GM23338 (cell line): ENCODE data around the gene ATP5ME. TPM values are rescaled to one million over a fixed set of nuclear protein-coding genes. Genes with fewer than 3 reads are reported as not detected.

Source experiments
- ATAC-seq: fragments of 200-7000 bp; cut with Tn5 transposase; 3 replicates; pipeline ENCODE4 v1.9.1; 2020
- DNase-seq: peaks from one replicate; pipeline ENCODE4 v3.0.0-alpha.2; 2015; ENCODE audit warnings: low spot score
- H2AFZ ChIP-seq: fragments of 200-600 bp; sonication (generic); 2 replicates; pipeline ENCODE4 v1.8.0; 2016; ENCODE audit warnings: antibody characterized with exemption, mild to moderate bottlenecking, moderate library complexity
- H3F3A ChIP-seq: fragments of 200-600 bp; sonication (generic); replicated peaks from 2 replicates; pipeline ENCODE4 v1.8.0; 2017; ENCODE audit warnings: antibody characterized with exemption, mixed run types, low read depth
- H3K27ac ChIP-seq: fragments of 200-600 bp; sonication (generic); 2 replicates; pipeline ENCODE4 v1.6.1; 2016; ENCODE audit warnings: low read depth
- H3K27me3 ChIP-seq: fragments of 200-600 bp; sonication (generic); 2 replicates; pipeline ENCODE4 v1.8.0; 2016; ENCODE audit warnings: mild to moderate bottlenecking, mixed run types, moderate library complexity; ENCODE audit not compliant: insufficient read depth
- H3K36me3 ChIP-seq: fragments of 200-600 bp; sonication (generic); 2 replicates; pipeline ENCODE4 v1.8.0; 2016; ENCODE audit warnings: mild to moderate bottlenecking; ENCODE audit not compliant: insufficient read depth
- H3K4me1 ChIP-seq: fragments of 200-600 bp; sonication (generic); 2 replicates; pipeline ENCODE4 v1.8.0; 2016; ENCODE audit warnings: mild to moderate bottlenecking, moderate library complexity; ENCODE audit not compliant: insufficient read depth
- H3K4me2 ChIP-seq: fragments of 200-600 bp; sonication (generic); 2 replicates; pipeline ENCODE4 v1.7.1; 2017; ENCODE audit warnings: mixed run types
- H3K4me3 ChIP-seq: fragments of 200-600 bp; sonication (generic); 2 replicates; pipeline ENCODE4 v1.6.1; 2016; ENCODE audit warnings: mixed run types
- H3K79me2 ChIP-seq: fragments of 200-600 bp; sonication (generic); replicated peaks from 2 replicates; pipeline ENCODE4 v1.8.0; 2017; ENCODE audit warnings: mild to moderate bottlenecking; ENCODE audit not compliant: insufficient read depth
- H3K9me2 ChIP-seq: fragments of 200-600 bp; sonication (generic); 2 replicates; pipeline ENCODE4 v1.8.0; 2017; ENCODE audit not compliant: insufficient read depth
- H4K20me1 ChIP-seq: fragments of 200-600 bp; sonication (generic); replicated peaks from 2 replicates; pipeline ENCODE4 v1.8.0; 2017; ENCODE audit warnings: mild to moderate bottlenecking; ENCODE audit not compliant: insufficient read depth
- H3K27ac Mint-ChIP-seq: 2 replicates; pipeline ENCODE4 v1.8.0; 2020; ENCODE audit warnings: inconsistent platforms, mild to moderate bottlenecking, moderate library complexity, mixed read lengths
- H3K27me3 Mint-ChIP-seq: 3 replicates; pipeline ENCODE4 v1.8.0; 2022; ENCODE audit warnings: low read depth, mild to moderate bottlenecking, moderate library complexity, mixed read lengths, inconsistent platforms; ENCODE audit not compliant: insufficient read depth, poor library complexity
- H3K36me3 Mint-ChIP-seq: 3 replicates; pipeline ENCODE4 v1.8.0; 2021; ENCODE audit warnings: low read depth, mild to moderate bottlenecking, inconsistent platforms, moderate library complexity, mixed read lengths
- H3K4me1 Mint-ChIP-seq: 3 replicates; pipeline ENCODE4 v1.8.0; 2020; ENCODE audit warnings: mild to moderate bottlenecking, inconsistent platforms, mixed read lengths
- H3K4me3 Mint-ChIP-seq: 3 replicates; pipeline ENCODE4 v1.8.0; 2021; ENCODE audit warnings: moderate library complexity, mild to moderate bottlenecking, inconsistent platforms, mixed read lengths
- H3K9me3 Mint-ChIP-seq: 3 replicates; pipeline ENCODE4 v1.8.0; 2020; ENCODE audit warnings: moderate library complexity, mild to moderate bottlenecking, inconsistent platforms, mixed read lengths
- CREB1 ChIP-seq: fragments of 250-450 bp; sonication (Bioruptor Pico); IDR thresholded peaks from 2 replicates; pipeline ENCODE4 v1.5.0; 2020; ENCODE audit warnings: low read depth, mild to moderate bottlenecking, moderate library complexity
- EZH2 ChIP-seq: fragments of 200-600 bp; sonication (generic); IDR thresholded peaks from one replicate; pipeline ENCODE4 v1.8.0; 2017; ENCODE audit warnings: antibody characterized with exemption, mild to moderate bottlenecking, low read depth; ENCODE audit not compliant: unreplicated experiment
- JUNB ChIP-seq: IDR thresholded peaks from one replicate; pipeline ENCODE4 v1.6.1; 2016; ENCODE audit warnings: antibody characterized with exemption; ENCODE audit not compliant: unreplicated experiment
- STAT1 ChIP-seq: IDR thresholded peaks from one replicate; pipeline ENCODE4 v1.6.1; 2016; ENCODE audit warnings: antibody characterized with exemption; ENCODE audit not compliant: unreplicated experiment
- ZNF331 ChIP-seq: fragments of 250-450 bp; sonication (Bioruptor Pico); IDR thresholded peaks from 2 replicates; pipeline ENCODE4 v1.5.0; 2020; ENCODE audit warnings: low read depth, mild to moderate bottlenecking, moderate library complexity
- polyA plus RNA-seq: library from polyadenylated mRNA; unstranded; fragments of >200 nt; fragmentation: Nextera tagmentation; extraction: Ambion mirVana; gene quantifications from 2 replicates; pipeline ENCODE4 v1.2.1, GENCODE V29; 2016
- total RNA-seq: library from RNA; depleted of rRNA; stranded (reverse); fragments of >200 nt; shearing (Covaris generic); gene quantifications from 2 replicates; pipeline ENCODE4 v1.2.3, GENCODE V29; 2014
- TF ChIP-seq, protein P1 (sequence below): IDR thresholded peaks from one replicate; pipeline ENCODE4 v1.6.1; 2018; ENCODE audit warnings: antibody characterized with exemption; ENCODE audit not compliant: unreplicated experiment
- TF ChIP-seq, protein P2 (sequence below): IDR thresholded peaks from 2 replicates; pipeline ENCODE4 v1.6.1; 2016; ENCODE audit warnings: antibody characterized with exemption

The ATP5ME gene
- total and polyA plus RNA-seq, 2 experiments from 2014 or later: 60.5 to 2,021 TPM

DNA sequence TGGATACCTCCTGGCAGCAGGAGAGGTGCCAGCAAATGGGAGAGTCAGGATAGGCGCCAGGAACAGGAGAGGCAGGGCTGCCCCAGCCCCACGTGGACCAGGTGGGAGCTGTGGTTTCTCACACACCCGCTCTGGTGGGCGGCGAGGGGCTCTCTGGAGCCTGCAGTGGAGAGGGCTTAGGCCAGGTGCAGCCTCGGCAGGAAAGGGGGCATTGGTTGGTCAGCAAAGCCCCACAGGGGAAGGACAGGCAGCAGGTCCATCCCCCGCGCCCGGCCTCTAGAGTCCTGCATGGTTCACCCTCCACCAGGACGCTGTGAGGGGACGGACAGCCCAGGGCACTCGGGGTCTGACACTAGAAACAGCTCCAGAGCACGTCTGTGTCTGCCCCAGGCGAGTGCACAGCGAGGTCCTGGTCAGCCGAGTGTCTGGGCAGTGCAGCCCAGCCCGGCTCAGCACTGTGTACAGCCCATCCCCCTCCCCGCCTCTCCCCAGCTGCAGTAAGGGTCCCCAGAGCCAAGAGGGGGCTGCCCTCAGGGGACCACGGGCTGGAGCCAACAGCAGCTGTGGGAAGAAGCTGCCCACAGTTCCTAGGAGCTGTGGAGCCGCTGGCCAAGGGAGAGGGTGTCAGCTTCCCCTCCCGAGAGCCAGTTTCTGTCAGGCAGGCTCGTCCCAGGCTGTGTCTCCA, 8.2 kb downstream of the ATP5ME start:
- H3K27ac ChIP-seq: no peak overlapping the region
- Mint-ChIP-seq H3K36me3 (peaks cover 8% of the 10 kb centered on the region), H3K27me3 (peaks cover 10% of the 10 kb centered on the region), H3K9me3 (no peaks in the 10 kb centered on the region; the same call in 2 of the 3 replicates), H3K27ac (no peak overlapping the region), H3K4me1 (no peaks in the 10 kb centered on the region; the same call in 2 of the 3 replicates), H3K4me3 (no peak overlapping the region)
- H3K4me3 ChIP-seq: no peak overlapping the region
- no peaks in the 10 kb centered on the region for H3K27me3 ChIP-seq
- H3K4me2 ChIP-seq: no peak overlapping the region
- no peaks in the 10 kb centered on the region; the same call in 1 of the 2 replicates for H4K20me1 ChIP-seq
- H3K4me1 ChIP-seq: no peaks in the 10 kb centered on the region
- DNase-seq: no peak
- TF ChIP-seq, protein P1, sequence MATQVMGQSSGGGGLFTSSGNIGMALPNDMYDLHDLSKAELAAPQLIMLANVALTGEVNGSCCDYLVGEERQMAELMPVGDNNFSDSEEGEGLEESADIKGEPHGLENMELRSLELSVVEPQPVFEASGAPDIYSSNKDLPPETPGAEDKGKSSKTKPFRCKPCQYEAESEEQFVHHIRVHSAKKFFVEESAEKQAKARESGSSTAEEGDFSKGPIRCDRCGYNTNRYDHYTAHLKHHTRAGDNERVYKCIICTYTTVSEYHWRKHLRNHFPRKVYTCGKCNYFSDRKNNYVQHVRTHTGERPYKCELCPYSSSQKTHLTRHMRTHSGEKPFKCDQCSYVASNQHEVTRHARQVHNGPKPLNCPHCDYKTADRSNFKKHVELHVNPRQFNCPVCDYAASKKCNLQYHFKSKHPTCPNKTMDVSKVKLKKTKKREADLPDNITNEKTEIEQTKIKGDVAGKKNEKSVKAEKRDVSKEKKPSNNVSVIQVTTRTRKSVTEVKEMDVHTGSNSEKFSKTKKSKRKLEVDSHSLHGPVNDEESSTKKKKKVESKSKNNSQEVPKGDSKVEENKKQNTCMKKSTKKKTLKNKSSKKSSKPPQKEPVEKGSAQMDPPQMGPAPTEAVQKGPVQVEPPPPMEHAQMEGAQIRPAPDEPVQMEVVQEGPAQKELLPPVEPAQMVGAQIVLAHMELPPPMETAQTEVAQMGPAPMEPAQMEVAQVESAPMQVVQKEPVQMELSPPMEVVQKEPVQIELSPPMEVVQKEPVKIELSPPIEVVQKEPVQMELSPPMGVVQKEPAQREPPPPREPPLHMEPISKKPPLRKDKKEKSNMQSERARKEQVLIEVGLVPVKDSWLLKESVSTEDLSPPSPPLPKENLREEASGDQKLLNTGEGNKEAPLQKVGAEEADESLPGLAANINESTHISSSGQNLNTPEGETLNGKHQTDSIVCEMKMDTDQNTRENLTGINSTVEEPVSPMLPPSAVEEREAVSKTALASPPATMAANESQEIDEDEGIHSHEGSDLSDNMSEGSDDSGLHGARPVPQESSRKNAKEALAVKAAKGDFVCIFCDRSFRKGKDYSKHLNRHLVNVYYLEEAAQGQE: no peak
- TF ChIP-seq JUNB (no peak), STAT1 (no peak), EZH2 (no peak), ZNF331 (CRISPR knock-in tag) (no peak), CREB1 (no peak)
- TF ChIP-seq, protein P2, sequence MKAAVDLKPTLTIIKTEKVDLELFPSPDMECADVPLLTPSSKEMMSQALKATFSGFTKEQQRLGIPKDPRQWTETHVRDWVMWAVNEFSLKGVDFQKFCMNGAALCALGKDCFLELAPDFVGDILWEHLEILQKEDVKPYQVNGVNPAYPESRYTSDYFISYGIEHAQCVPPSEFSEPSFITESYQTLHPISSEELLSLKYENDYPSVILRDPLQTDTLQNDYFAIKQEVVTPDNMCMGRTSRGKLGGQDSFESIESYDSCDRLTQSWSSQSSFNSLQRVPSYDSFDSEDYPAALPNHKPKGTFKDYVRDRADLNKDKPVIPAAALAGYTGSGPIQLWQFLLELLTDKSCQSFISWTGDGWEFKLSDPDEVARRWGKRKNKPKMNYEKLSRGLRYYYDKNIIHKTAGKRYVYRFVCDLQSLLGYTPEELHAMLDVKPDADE: no peak
- no peak overlapping the region for H2AFZ ChIP-seq
- H3K79me2 ChIP-seq: no peaks in the 10 kb centered on the region
- H3F3A ChIP-seq: no peaks in the 10 kb centered on the region
- no peak for ATAC-seq
- no peaks in the 10 kb centered on the region for H3K9me2 ChIP-seq
- no peaks in the 10 kb centered on the region for H3K36me3 ChIP-seq

DNA sequence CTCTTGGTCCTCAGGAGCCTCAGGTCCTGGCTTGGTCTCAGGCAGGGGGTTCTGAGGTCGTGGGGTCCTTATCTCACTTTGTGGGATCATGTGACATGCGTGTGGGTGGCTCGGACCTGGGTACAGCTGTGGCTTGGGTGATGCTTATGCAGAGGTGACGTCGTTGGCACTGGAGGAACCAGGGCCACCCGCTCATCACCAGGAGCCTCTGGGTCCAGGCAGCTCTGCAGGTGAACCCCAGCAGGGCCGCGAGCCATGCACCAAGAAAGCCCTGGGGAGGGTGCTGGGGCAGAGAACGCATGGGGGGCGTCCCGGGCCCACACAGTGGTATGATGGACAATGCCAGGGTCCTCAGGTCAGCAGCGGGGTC, 8.7 kb downstream of the ATP5ME start:
- no peak overlapping the region for H3K4me3 ChIP-seq
- no peak overlapping the region for H3K4me2 ChIP-seq
- DNase-seq: no peak
- no peak overlapping the region for H3K27ac ChIP-seq
- no peak for ATAC-seq
- H3K4me1 Mint-ChIP-seq: no peaks in the 10 kb centered on the region; the same call in 2 of the 3 replicates
- no peaks in the 10 kb centered on the region; the same call in 1 of the 2 replicates for H4K20me1 ChIP-seq
- H3K36me3 Mint-ChIP-seq: peaks cover 6% of the 10 kb centered on the region
- no peaks in the 10 kb centered on the region for H3F3A ChIP-seq
- H3K27me3 Mint-ChIP-seq: peaks cover 8% of the 10 kb centered on the region
- H2AFZ ChIP-seq: no peak overlapping the region
- no peaks in the 10 kb centered on the region for H3K4me1 ChIP-seq
- H3K27me3 ChIP-seq: no peaks in the 10 kb centered on the region
- no peaks in the 10 kb centered on the region; the same call in 2 of the 3 replicates for H3K9me3 Mint-ChIP-seq
- no peaks in the 10 kb centered on the region for H3K9me2 ChIP-seq
- H3K36me3 ChIP-seq: no peaks in the 10 kb centered on the region
- no peaks in the 10 kb centered on the region for H3K79me2 ChIP-seq
- H3K4me3 Mint-ChIP-seq: no peak overlapping the region
- no peak overlapping the region for H3K27ac Mint-ChIP-seq
- TF ChIP-seq, protein P1: no peak
